ENCODE data around the gene TTC19. TPM values are rescaled to one million over a fixed set of nuclear protein-coding genes. Genes with fewer than 3 reads are reported as not detected.

TTC19 gene
- total and polyA plus RNA-seq, 2 of the 8 experiments (the other 6 are each of a cell fraction or from before 2014, with no cell fraction given): 11.8 to 55.0 TPM

DNA sequence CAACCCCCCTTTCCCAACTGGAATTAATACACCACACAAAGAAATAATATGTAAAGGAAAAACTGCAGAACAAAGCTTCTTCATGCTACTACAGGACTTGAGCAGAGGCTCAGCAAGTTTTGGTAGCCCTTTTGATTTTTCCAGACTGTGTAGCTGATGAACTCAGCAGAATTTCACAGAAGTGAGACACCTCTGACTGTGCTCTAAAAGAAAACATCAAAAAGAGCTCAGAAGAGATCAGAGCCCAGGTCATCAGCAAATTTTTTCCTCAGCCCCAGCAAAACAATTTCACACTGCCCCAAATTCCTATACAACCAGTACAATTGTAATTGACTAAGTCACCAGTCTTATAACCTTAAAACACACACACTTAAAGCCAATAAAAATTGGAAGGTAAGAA is 38.0 kb downstream of the TTC19 start (continued):
- TF ChIP-seq ATF3 (IDR thresholded peaks at IDR 0.05; ENCODE audit: insufficient read depth, low read depth, low read length): no peak

Measured in H1 (cell line).